Inferior parietal cortex (tissue), 1 donor: ENCODE measurements around the gene PRR4.

ENCODE experiments used
- DNase-seq: peaks from one replicate; pipeline ENCODE4 v3.0.0-alpha.2; 2016; ENCODE audit errors: extremely low spot score

Gene PRR4

GRCh38 chr12:10801741-10802140, 47.5 kb downstream of the PRR4 start:
- DNase-seq: no peak
